HCT116 (cell line): Measurements from ENCODE around the gene IGF2BP1. TPM values are rescaled to one million over a fixed set of nuclear protein-coding genes. Genes with fewer than 3 reads are reported as not detected.

Experiments used
- ATAC-seq: fragments of 200-7000 bp; cut with Tn5 transposase; 2 replicates; pipeline ENCODE4 v1.9.1; 2020; ENCODE audit warnings: mild to moderate bottlenecking, moderate library complexity
- BruUV-seq: library from RNA; stranded (reverse); fragments of 400-500 nt; replicated peaks from 2 replicates; lab custom pipeline; 2021; lab: Mats Ljungman, UMichigan
- CTCF ChIA-PET: fragments of 300-600 bp; sonication (Branson Sonifier 250); formaldehyde crosslinking; loops from one replicate; lab custom pipeline; 2021; ENCODE audit warnings: antibody characterized with exemption; lab: Charles Lee
- POLR2A ChIA-PET: fragments of 300-600, 350-600 bp; sonication (Branson Sonifier 250); formaldehyde crosslinking; loops from one replicate; lab custom pipeline; 2021; ENCODE audit warnings: antibody characterized with exemption; lab: Charles Lee
- RAD21 ChIA-PET, 2 experiments: fragments of 300-600 bp; sonication (Branson Sonifier 250); formaldehyde crosslinking; loops; one replicate each; lab custom pipeline; 2023; ENCODE audit warnings: low total read pairs in 2 of 2; ENCODE audit not compliant: uncharacterized antibody in 2 of 2, unreplicated experiment in 2 of 2, low non-redundant PET in 1 of 2; lab: Charles Lee
- DNase-seq: peaks from one replicate; pipeline ENCODE4 v3.0.0-alpha.2; 2010; ENCODE audit warnings: low read depth, low spot score
- H2AFZ ChIP-seq: fragments of 200-600 bp; shearing (Covaris generic), sonication (generic); 2 replicates; pipeline ENCODE4 v1.6.1; 2017; ENCODE audit warnings: low read depth, mixed run types, mixed read lengths, antibody characterized with exemption, low read length; ENCODE audit not compliant: poor library complexity, severe bottlenecking
- H3K27ac ChIP-seq: 2 replicates; pipeline ENCODE4 v1.5.1; 2012; ENCODE audit warnings: low read depth, low read length
- H3K27me3 ChIP-seq: fragments of 200-600 bp; sonication (generic); 2 replicates; pipeline ENCODE4 v1.6.1; 2016; ENCODE audit warnings: mixed run types, low read length, mixed read lengths; ENCODE audit not compliant: insufficient read depth
- H3K36me3 ChIP-seq, 2 experiments: fragments of 200-500 bp in 1 of 2; fragments of 200-600 bp in 1 of 2; sonication (Bioruptor generic) in 1 of 2; sonication (generic) in 1 of 2; 2 replicates each; pipeline versions ENCODE4 v1.5.1 to v1.6.1; 2014 to 2016; ENCODE audit warnings: low read length in 2 of 2, inconsistent platforms in 1 of 2, mixed read lengths in 1 of 2, mixed run types in 1 of 2; ENCODE audit not compliant: insufficient read depth in 2 of 2, control insufficient read depth in 1 of 2
- H3K4me1 ChIP-seq, 2 experiments: fragments of 200-600 bp in 1 of 2; sonication (generic) in 1 of 2; 2 replicates each; pipeline versions ENCODE4 v1.5.1 to v1.6.1; 2012 to 2017; ENCODE audit warnings: low read length in 2 of 2, inconsistent platforms in 1 of 2, mild to moderate bottlenecking in 1 of 2, mixed read lengths in 1 of 2, mixed run types in 1 of 2, moderate library complexity in 1 of 2; ENCODE audit not compliant: insufficient read depth in 2 of 2, control insufficient read depth in 1 of 2
- H3K4me2 ChIP-seq: fragments of 200-600 bp; sonication (generic); 2 replicates; pipeline ENCODE4 v1.6.1; 2017; ENCODE audit warnings: mixed run types, low read length, mixed read lengths
- H3K4me3 ChIP-seq, 2 experiments: fragments of 200-600 bp in 1 of 2; sonication (generic) in 1 of 2; replicated peaks in 1 of 2; 2 replicates each; pipeline ENCODE4 v1.5.1; 2011 to 2016; ENCODE audit warnings: low read length in 2 of 2, control low read depth in 1 of 2, low read depth in 1 of 2, mild to moderate bottlenecking in 1 of 2, mixed read lengths in 1 of 2, mixed run types in 1 of 2
- H3K79me2 ChIP-seq: fragments of 200-600 bp; sonication (generic); 2 replicates; pipeline ENCODE4 v1.6.1; 2017; ENCODE audit warnings: mild to moderate bottlenecking, mixed run types, low read length, moderate library complexity, mixed read lengths; ENCODE audit not compliant: insufficient read depth
- H3K9ac ChIP-seq: fragments of 200-600 bp; sonication (generic); 2 replicates; pipeline ENCODE4 v1.6.1; 2016; ENCODE audit warnings: low read length, mixed read lengths
- H3K9me2 ChIP-seq: fragments of 200-600 bp; sonication (generic), shearing (Covaris generic); 2 replicates; pipeline ENCODE4 v1.6.1; 2017; ENCODE audit warnings: mixed run types, mild to moderate bottlenecking, moderate library complexity; ENCODE audit not compliant: insufficient read depth
- H3K9me3 ChIP-seq, 2 experiments: fragments of 200-500 bp in 1 of 2; fragments of 200-600 bp in 1 of 2; sonication (Bioruptor generic) in 1 of 2; sonication (generic) in 1 of 2; 2 replicates each; pipeline ENCODE4 v1.6.1; 2014 to 2017; ENCODE audit warnings: low read length in 2 of 2, mixed read lengths in 2 of 2, inconsistent platforms in 1 of 2, low read depth in 1 of 2, mild to moderate bottlenecking in 1 of 2, mixed run types in 1 of 2, moderate library complexity in 1 of 2; ENCODE audit not compliant: control insufficient read depth in 1 of 2, insufficient read depth in 1 of 2
- H4K20me1 ChIP-seq: fragments of 200-600 bp; sonication (generic), shearing (Covaris generic); 2 replicates; pipeline ENCODE4 v1.6.1; 2017; ENCODE audit warnings: mixed run types, mild to moderate bottlenecking, moderate library complexity; ENCODE audit not compliant: insufficient read depth
- CEBPB ChIP-seq: IDR thresholded peaks from 2 replicates; pipeline ENCODE4 v1.6.1; 2012; ENCODE audit warnings: low read depth
- EGR1 ChIP-seq: IDR thresholded peaks from 2 replicates; pipeline ENCODE4 v1.6.1; 2012; ENCODE audit warnings: low read depth
- ELF1 ChIP-seq: IDR thresholded peaks from 2 replicates; pipeline ENCODE4 v1.6.1; 2012; ENCODE audit warnings: low read depth, borderline replicate concordance
- EZH2 ChIP-seq: fragments of 200-600 bp; sonication (generic); IDR thresholded peaks from 2 replicates; pipeline ENCODE4 v1.6.1; 2017; ENCODE audit warnings: antibody characterized with exemption, mixed run types
- EZH2phosphoT487 ChIP-seq: fragments of 200-600 bp; IDR thresholded peaks from 2 replicates; pipeline ENCODE4 v1.6.1; 2018; ENCODE audit warnings: antibody characterized with exemption, borderline replicate concordance
- JUND ChIP-seq: IDR thresholded peaks from 2 replicates; pipeline ENCODE4 v1.6.1; 2012
- POLR2A ChIP-seq: IDR thresholded peaks from 2 replicates; pipeline ENCODE4 v1.7.0; 2011; ENCODE audit warnings: borderline replicate concordance; ENCODE audit not compliant: insufficient read depth, insufficient read length; ENCODE audit errors: extremely low read depth
- POLR2AphosphoS5 ChIP-seq: IDR thresholded peaks from 2 replicates; pipeline ENCODE4 v1.6.1; 2011; ENCODE audit warnings: mild to moderate bottlenecking, low read depth, low read length, moderate library complexity
- SIN3A ChIP-seq: IDR thresholded peaks from 2 replicates; pipeline ENCODE4 v1.6.1; 2012; ENCODE audit warnings: low read depth
- SP1 ChIP-seq: IDR thresholded peaks from 2 replicates; pipeline ENCODE4 v1.6.1; 2012; ENCODE audit warnings: low read depth
- SRF ChIP-seq: IDR thresholded peaks from 2 replicates; pipeline ENCODE4 v1.6.1; 2012; ENCODE audit warnings: low read depth
- TCF7L2 ChIP-seq: IDR thresholded peaks from 2 replicates; pipeline ENCODE4 v1.7.0; 2011; ENCODE audit warnings: borderline replicate concordance, inconsistent platforms; ENCODE audit not compliant: insufficient read depth, insufficient read length; ENCODE audit errors: extremely low read depth
- YY1 ChIP-seq: IDR thresholded peaks from 2 replicates; pipeline ENCODE4 v1.6.1; 2011; ENCODE audit warnings: low read length, low read depth, moderate library complexity, mild to moderate bottlenecking; ENCODE audit not compliant: insufficient replicate concordance; ENCODE audit errors: extremely low read depth
- intact Hi-C: fragments of 100-400 bp; cut with micrococcal nuclease; formaldehyde crosslinking; loops from 2 replicates; pipeline ENCODE4 v1.10.0; 2022
- total RNA-seq: library from RNA; stranded (reverse); gene quantifications from one replicate; pipeline ENCODE4 v1.2.1, GENCODE V29; 2021; ENCODE audit not compliant: unreplicated experiment
- TF ChIP-seq, protein P1 (sequence below), 3 experiments: fragments of 200-600 bp in 1 of 3; sonication (generic) in 1 of 3; IDR thresholded peaks in 2 of 3; conservative IDR thresholded peaks in 1 of 3; 2 replicates each; pipeline ENCODE4 v1.5.1; 2012 to 2017; ENCODE audit warnings: low read depth in 2 of 3, low read length in 2 of 3, antibody characterized with exemption in 1 of 3, borderline replicate concordance in 1 of 3, control low read depth in 1 of 3, mild to moderate bottlenecking in 1 of 3, mixed read lengths in 1 of 3, mixed run types in 1 of 3, moderate library complexity in 1 of 3; ENCODE audit not compliant: insufficient read depth in 1 of 3
- TF ChIP-seq, protein P2 (sequence below): IDR thresholded peaks from 2 replicates; pipeline ENCODE4 v1.6.1; 2011; ENCODE audit warnings: mild to moderate bottlenecking, low read length, moderate library complexity; ENCODE audit not compliant: insufficient replicate concordance; ENCODE audit errors: extremely low read depth
- TF ChIP-seq, protein P3 (sequence below): IDR thresholded peaks from 2 replicates; pipeline ENCODE4 v1.6.1; 2012

Gene IGF2BP1
- total RNA-seq, 1 experiment from 2014 or later, result 0.91 TPM

DNA sequence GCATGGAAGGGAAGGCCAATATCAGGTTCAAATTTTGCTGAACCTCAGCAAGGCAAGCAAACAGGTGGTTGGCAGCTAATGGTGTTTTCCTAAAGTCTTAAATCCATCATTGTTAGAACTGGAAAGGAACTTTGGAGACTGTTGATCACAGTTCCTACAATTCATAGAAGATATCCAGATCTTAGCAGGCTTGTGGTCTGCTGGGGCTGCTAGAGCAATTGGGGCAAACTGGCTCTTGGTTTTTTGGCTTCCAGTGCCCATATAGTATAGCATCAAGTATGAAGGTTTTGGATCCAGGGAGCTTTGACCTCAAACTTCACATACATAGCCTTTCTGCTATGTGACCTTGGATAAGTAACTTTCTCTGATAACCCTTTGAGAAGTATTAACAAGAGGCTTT, 49.7 kb downstream of the IGF2BP1 start:
- ChIA-PET RAD21 (no interaction called here), CTCF (interaction anchor here (0.6 to 3.1 kb wide), 4 partner anchors 11 to 162 kb away, joined by 3 to 22 read pairs (median 8); no protein-coding TSS in a partner anchor)
- no peaks in the 10 kb centered on the region for H3K79me2 ChIP-seq
- no peak overlapping the region for H3K4me3 ChIP-seq
- no peaks in the 10 kb centered on the region; the same call in 1 of the 2 replicates for H3K9me2 ChIP-seq
- no peaks in the 10 kb centered on the region for H4K20me1 ChIP-seq
- no peak for DNase-seq
- ATAC-seq, result no peak
- H3K36me3 ChIP-seq, result no peaks in the 10 kb centered on the region
- no peak overlapping the region for H3K9ac ChIP-seq
- no peaks in the 10 kb centered on the region for H3K9me3 ChIP-seq
- no TSS peak for BruUV-seq
- intact Hi-C loops, result no loop called here
- H2AFZ ChIP-seq, result no peak overlapping the region
- no peak overlapping the region for H3K27ac ChIP-seq
- TF ChIP-seq SP1, result no peak
- TF ChIP-seq ELF1, result no peak
- no peak for TF ChIP-seq SRF
- TF ChIP-seq TCF7L2, result no peak
- TF ChIP-seq EGR1, result no peak
- TF ChIP-seq YY1, result no peak
- no peak for TF ChIP-seq CEBPB
- TF ChIP-seq, protein P1, sequence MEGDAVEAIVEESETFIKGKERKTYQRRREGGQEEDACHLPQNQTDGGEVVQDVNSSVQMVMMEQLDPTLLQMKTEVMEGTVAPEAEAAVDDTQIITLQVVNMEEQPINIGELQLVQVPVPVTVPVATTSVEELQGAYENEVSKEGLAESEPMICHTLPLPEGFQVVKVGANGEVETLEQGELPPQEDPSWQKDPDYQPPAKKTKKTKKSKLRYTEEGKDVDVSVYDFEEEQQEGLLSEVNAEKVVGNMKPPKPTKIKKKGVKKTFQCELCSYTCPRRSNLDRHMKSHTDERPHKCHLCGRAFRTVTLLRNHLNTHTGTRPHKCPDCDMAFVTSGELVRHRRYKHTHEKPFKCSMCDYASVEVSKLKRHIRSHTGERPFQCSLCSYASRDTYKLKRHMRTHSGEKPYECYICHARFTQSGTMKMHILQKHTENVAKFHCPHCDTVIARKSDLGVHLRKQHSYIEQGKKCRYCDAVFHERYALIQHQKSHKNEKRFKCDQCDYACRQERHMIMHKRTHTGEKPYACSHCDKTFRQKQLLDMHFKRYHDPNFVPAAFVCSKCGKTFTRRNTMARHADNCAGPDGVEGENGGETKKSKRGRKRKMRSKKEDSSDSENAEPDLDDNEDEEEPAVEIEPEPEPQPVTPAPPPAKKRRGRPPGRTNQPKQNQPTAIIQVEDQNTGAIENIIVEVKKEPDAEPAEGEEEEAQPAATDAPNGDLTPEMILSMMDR (IDR thresholded peaks at IDR 0.05 in 2 of 3, conservative IDR thresholded peaks at IDR 0.05 in 1 of 3; ENCODE audit: borderline replicate concordance in 1 of 3, insufficient read depth in 1 of 3, low read depth in 2 of 3, low read length in 2 of 3), result no peak
- TF ChIP-seq EZH2phosphoT487, result no peak
- TF ChIP-seq SIN3A, result no peak
- no peak for TF ChIP-seq POLR2AphosphoS5
- TF ChIP-seq, protein P2, sequence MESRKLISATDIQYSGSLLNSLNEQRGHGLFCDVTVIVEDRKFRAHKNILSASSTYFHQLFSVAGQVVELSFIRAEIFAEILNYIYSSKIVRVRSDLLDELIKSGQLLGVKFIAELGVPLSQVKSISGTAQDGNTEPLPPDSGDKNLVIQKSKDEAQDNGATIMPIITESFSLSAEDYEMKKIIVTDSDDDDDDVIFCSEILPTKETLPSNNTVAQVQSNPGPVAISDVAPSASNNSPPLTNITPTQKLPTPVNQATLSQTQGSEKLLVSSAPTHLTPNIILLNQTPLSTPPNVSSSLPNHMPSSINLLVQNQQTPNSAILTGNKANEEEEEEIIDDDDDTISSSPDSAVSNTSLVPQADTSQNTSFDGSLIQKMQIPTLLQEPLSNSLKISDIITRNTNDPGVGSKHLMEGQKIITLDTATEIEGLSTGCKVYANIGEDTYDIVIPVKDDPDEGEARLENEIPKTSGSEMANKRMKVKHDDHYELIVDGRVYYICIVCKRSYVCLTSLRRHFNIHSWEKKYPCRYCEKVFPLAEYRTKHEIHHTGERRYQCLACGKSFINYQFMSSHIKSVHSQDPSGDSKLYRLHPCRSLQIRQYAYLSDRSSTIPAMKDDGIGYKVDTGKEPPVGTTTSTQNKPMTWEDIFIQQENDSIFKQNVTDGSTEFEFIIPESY, result no peak
- no peak for TF ChIP-seq EZH2
- TF ChIP-seq, protein P3, sequence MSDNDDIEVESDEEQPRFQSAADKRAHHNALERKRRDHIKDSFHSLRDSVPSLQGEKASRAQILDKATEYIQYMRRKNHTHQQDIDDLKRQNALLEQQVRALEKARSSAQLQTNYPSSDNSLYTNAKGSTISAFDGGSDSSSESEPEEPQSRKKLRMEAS, result no peak
- no peak for TF ChIP-seq JUND
- no peak for TF ChIP-seq POLR2A
- TF ChIP-seq, all 23 proteins: peak for 0
- Histone ChIP-seq H3K4me2 (no peak overlapping the region), H3K27me3 (no peaks in the 10 kb centered on the region), H3K4me1 (peaks cover 0 to 6% of the 10 kb centered on the region in 2 experiments; a peak in 1 of 4 replicates)
- POLR2A ChIA-PET, result interaction anchor here (1.2 kb wide), 1 partner anchor 154 kb away, joined by 3 read pairs; the partner anchor contains the start of gene ATP5MC1
